Eye (tissue), 1 donor: ENCODE results near the gene PEX16.
"Not testable (repeated sequence)": the region's sequence is repeated elsewhere in the genome, so short reads cannot be mapped to it uniquely, and the experiment has no call there.

Source experiments
- DNase-seq: peaks from one replicate; pipeline ENCODE4 v3.0.0-alpha.2; 2015

PEX16 gene

GRCh38 chr11:45918331-45918941 lies 759 bp upstream of the PEX16 start:
- DNase-seq = peak; percentile 80

GRCh38 chr11:45917286-45917622 lies 423 bp downstream of the PEX16 start:
- no peak for DNase-seq

GRCh38 chr11:45915446-45915845 lies 2.2 kb downstream of the PEX16 start:
- DNase-seq = no peak

- DNase-seq = no peak
Observed at GRCh38 chr11:45913942-45914635, 3.6 kb downstream of the PEX16 start.

GRCh38 chr11:45913514-45913913 lies 4.2 kb downstream of the PEX16 start:
- DNase-seq = no peak

GRCh38 chr11:45910623-45911022 lies 7.1 kb downstream of the PEX16 start:
- DNase-seq = no peak

- no peak for DNase-seq
Observed at GRCh38 chr11:45909594-45910475, 7.8 kb downstream of the PEX16 start.

- peak; percentile 40 for DNase-seq
Observed at GRCh38 chr11:45907911-45908370, 9.7 kb downstream of the PEX16 start.

GRCh38 chr11:45906965-45907611 lies 10.6 kb downstream of the PEX16 start, which contains the start of gene FREY1:
Gene FREY1 (minus strand): TSS chr11:45907271. CDS start chr11:45907245, 26 bp downstream.
- no peak for DNase-seq

- DNase-seq = no peak
Observed at GRCh38 chr11:45906096-45906682, 11.5 kb downstream of the PEX16 start.

- DNase-seq = not testable (repeated sequence)
Observed at GRCh38 chr11:45905576-45905975, 12.1 kb downstream of the PEX16 start.

GRCh38 chr11:45905095-45905494 lies 12.6 kb downstream of the PEX16 start:
- no peak for DNase-seq

- DNase-seq = no peak
Observed at GRCh38 chr11:45904309-45904915, 13.3 kb downstream of the PEX16 start.

GRCh38 chr11:45902452-45903380 lies 15.0 kb downstream of the PEX16 start:
- no peak for DNase-seq

GRCh38 chr11:45901626-45902025 lies 16.1 kb downstream of the PEX16 start:
- DNase-seq = no peak

- peak; percentile 22 for DNase-seq
Observed at GRCh38 chr11:45900916-45901617, 16.6 kb downstream of the PEX16 start.

GRCh38 chr11:45900175-45900800 lies 17.4 kb downstream of the PEX16 start:
- peak; percentile 69 for DNase-seq

GRCh38 chr11:45899448-45900174 lies 18.1 kb downstream of the PEX16 start:
- DNase-seq = peak; percentile 96

- no peak for DNase-seq
Observed at GRCh38 chr11:45899086-45899447, 18.6 kb downstream of the PEX16 start.
